Activated B cell treated with CpG ODN at 0.5 μM for 24 hours (primary cell): ENCODE results near the gene VCPKMT. TPM values are rescaled to one million over a fixed set of nuclear protein-coding genes. Genes with fewer than 3 reads are reported as not detected.

ENCODE experiments used
- ATAC-seq: fragments of 200-7000 bp; cut with Tn5 transposase; one replicate; pipeline ENCODE4 v1.10.0; 2021; ENCODE audit warnings: low read depth, mild to moderate bottlenecking, moderate library complexity
- CTCF ChIA-PET: fragments of 350-600 bp; sonication (Branson Sonifier 250); formaldehyde crosslinking; loops from one replicate; lab custom pipeline; 2021; ENCODE audit warnings: antibody characterized with exemption; lab: Charles Lee
- POLR2A ChIA-PET: fragments of 350-600 bp; sonication (Branson Sonifier 250); formaldehyde crosslinking; loops from one replicate; lab custom pipeline; 2021; ENCODE audit warnings: antibody characterized with exemption; lab: Charles Lee
- DNase-seq: peaks from one replicate; pipeline ENCODE4 v3.0.0; 2022
- H3K27ac Mint-ChIP-seq: one replicate; pipeline ENCODE4 v1.8.0; 2020; ENCODE audit warnings: mixed read lengths
- H3K27me3 Mint-ChIP-seq: one replicate; pipeline ENCODE4 v1.8.0; 2021; ENCODE audit warnings: mixed read lengths
- H3K36me3 Mint-ChIP-seq: one replicate; pipeline ENCODE4 v1.8.0; 2021; ENCODE audit warnings: low read depth, mixed read lengths
- H3K4me1 Mint-ChIP-seq: one replicate; pipeline ENCODE4 v1.8.0; 2021; ENCODE audit warnings: mixed read lengths
- H3K4me3 Mint-ChIP-seq: one replicate; pipeline ENCODE4 v1.8.0; 2020; ENCODE audit warnings: mild to moderate bottlenecking, mixed read lengths
- H3K9me3 Mint-ChIP-seq: one replicate; pipeline ENCODE4 v1.8.0; 2020; ENCODE audit warnings: mixed read lengths
- intact Hi-C: fragments of 100-400 bp; cut with micrococcal nuclease; formaldehyde crosslinking; loops from one replicate; pipeline ENCODE4 v1.15.1; 2024
- total RNA-seq: library from RNA; stranded (reverse); gene quantifications from 2 replicates; pipeline ENCODE4 v1.2.3, GENCODE V29; 2022
- TF ChIP-seq, protein P1 (sequence below): fragments of 200-600 bp; IDR thresholded peaks from one replicate; pipeline ENCODE4 v1.8.0; 2022; ENCODE audit warnings: antibody characterized with exemption, mild to moderate bottlenecking

Gene VCPKMT
- total RNA-seq = 19.9 and 20.8 TPM in 2 replicates

DNA sequence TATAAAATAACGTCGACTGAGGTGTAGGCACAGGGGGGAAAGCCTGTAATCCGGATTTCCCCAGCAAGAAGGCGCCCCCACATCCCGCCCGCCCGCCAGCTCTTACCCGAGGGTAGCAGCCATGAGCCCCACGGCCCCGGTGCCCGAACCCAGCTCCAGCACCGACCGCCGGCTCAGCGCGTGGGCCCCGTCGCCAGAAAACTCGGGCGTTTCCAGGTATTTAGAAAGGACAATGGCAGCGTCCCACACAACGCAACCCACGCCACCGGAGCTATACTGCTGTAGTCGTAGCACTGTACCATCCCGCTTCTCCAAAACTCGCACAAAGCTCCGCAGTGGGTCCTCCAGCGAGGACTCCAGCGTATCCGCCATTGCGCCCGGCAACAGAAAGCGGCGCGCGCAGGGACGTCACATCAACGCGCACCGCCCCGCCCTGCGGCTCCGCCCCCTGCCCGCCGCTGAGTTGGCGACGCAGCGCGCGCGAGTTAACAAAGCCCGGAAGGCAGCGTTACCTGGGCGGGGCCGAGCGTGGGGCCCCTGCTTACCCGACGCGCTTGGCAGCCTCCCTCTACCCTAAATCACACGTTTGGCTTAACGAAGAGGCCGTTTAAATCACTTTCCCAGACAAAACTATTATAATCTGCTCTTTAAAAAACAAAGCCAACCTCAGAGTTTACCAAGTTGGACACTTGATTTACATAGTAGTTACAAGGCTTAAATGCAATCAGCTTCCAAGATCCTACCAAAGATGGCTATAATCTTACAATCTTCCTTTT is at the start of gene VCPKMT:
Gene VCPKMT (minus strand): TSS at position 392 of the 776 bp plus-strand sequence. CDS start 20 bp downstream, at position 372.
- peaks cover 52% of the 10 kb centered on the region for H3K36me3 Mint-ChIP-seq
- ChIA-PET POLR2A (interaction anchor here (0.6 to 6.1 kb wide), 32 partner anchors 10 to 530 kb away, joined by 3 to 84 read pairs (median 5); partner anchors contain the start of genes ARF6, DMAC2L, DNAAF2 and KLHDC2), CTCF (interaction anchor here (0.6 to 2.0 kb wide), 8 partner anchors 12 to 264 kb away, joined by 3 to 16 read pairs (median 4); partner anchors contain the start of gene NEMF)
- H3K27ac Mint-ChIP-seq = peak within 1 kb of the TSS; percentile 97
- TF ChIP-seq, protein P1, sequence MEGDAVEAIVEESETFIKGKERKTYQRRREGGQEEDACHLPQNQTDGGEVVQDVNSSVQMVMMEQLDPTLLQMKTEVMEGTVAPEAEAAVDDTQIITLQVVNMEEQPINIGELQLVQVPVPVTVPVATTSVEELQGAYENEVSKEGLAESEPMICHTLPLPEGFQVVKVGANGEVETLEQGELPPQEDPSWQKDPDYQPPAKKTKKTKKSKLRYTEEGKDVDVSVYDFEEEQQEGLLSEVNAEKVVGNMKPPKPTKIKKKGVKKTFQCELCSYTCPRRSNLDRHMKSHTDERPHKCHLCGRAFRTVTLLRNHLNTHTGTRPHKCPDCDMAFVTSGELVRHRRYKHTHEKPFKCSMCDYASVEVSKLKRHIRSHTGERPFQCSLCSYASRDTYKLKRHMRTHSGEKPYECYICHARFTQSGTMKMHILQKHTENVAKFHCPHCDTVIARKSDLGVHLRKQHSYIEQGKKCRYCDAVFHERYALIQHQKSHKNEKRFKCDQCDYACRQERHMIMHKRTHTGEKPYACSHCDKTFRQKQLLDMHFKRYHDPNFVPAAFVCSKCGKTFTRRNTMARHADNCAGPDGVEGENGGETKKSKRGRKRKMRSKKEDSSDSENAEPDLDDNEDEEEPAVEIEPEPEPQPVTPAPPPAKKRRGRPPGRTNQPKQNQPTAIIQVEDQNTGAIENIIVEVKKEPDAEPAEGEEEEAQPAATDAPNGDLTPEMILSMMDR = no peak
- intact Hi-C loops = loop anchor here (1.0 to 10.0 kb wide), 10 partner anchors 114 to 652 kb away; partner anchors contain the start of genes DMAC2L, L2HGDH, MAP4K5 and MGAT2
- H3K4me3 Mint-ChIP-seq = peak within 1 kb of the TSS; percentile 95
- no peaks in the 10 kb centered on the region for H3K9me3 Mint-ChIP-seq
- H3K27me3 Mint-ChIP-seq = no peaks in the 10 kb centered on the region
- ATAC-seq (peak; percentile 96), DNase-seq (peak; percentile 97)
- peaks cover 51% of the 10 kb centered on the region for H3K4me1 Mint-ChIP-seq

DNA sequence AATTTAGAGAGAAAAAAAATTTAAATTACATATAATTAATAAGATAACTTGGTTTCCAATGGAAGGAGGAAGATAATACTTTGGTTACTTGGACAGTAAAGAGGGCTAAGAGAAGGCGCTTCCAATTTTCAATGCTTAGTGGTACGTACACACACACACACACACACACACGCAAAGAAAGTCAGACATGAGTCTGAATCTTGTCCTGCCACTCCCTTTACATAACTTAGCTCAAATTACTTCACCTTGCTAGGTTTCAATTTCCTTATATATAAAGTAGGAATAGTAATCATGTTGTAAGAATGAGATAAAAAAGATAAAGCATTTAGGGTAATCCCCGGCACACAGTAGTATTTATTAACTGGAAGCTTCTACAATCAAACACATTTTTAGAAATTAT is 39.7 kb upstream of the VCPKMT start:
- no peak overlapping the region for H3K4me3 Mint-ChIP-seq
- no peak for ATAC-seq
- peaks cover 44% of the 10 kb centered on the region for H3K36me3 Mint-ChIP-seq
- TF ChIP-seq, protein P1 = no peak
- no peaks in the 10 kb centered on the region for H3K9me3 Mint-ChIP-seq
- DNase-seq = no peak
- ChIA-PET CTCF (no interaction called here), POLR2A (no interaction called here)
- no peaks in the 10 kb centered on the region for H3K27me3 Mint-ChIP-seq
- H3K27ac Mint-ChIP-seq = no peak overlapping the region
- intact Hi-C loops = no loop called here
- peaks cover 4% of the 10 kb centered on the region for H3K4me1 Mint-ChIP-seq

DNA sequence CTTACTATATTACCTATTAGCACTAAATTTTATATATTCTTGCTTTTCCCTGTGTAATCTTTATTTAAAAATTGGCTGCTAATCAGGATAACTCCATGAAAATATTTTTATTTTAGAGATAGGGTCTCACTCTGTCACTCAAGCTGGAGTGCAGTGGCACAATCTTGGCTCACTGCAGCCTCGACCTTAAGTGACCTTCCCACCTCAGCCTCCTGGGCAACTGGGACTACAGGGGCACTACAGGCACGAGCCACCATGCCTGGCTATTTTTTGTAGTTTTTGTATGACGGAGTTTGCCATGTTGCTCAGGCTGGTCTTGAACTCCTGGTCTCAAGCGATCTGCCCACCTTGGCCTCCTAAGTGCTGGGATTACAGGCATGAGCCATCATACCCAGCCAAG is 32.4 kb upstream of the VCPKMT start:
- Mint-ChIP-seq H3K4me1 (peaks cover 4% of the 10 kb centered on the region), H3K27me3 (no peaks in the 10 kb centered on the region), H3K9me3 (no peaks in the 10 kb centered on the region), H3K36me3 (peaks cover 42% of the 10 kb centered on the region), H3K4me3 (no peak overlapping the region), H3K27ac (no peak overlapping the region)
- intact Hi-C loops = no loop called here
- TF ChIP-seq, protein P1 = no peak
- ChIA-PET POLR2A (no interaction called here), CTCF (no interaction called here)
- ATAC-seq = no peak
- DNase-seq = no peak

DNA sequence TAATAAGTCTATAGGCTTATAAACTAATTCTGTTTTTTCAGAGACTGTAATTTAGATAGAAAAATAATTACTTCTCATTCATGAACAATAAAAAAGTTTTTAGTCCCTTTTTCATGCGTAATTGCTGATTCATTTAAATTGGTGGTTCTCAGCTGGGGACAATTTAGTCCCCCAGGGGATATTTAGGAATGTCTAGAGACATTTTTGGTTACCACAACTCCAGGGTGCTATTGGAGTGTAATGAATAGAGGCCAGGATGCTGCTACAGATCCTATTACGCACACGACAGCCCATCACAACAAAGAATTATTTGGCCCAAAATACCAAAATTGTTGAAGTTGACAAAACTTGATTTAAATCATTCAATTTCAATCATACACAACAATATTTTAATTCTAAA is 22.8 kb upstream of the VCPKMT start:
- Mint-ChIP-seq H3K36me3 (peaks cover 8% of the 10 kb centered on the region), H3K9me3 (no peaks in the 10 kb centered on the region), H3K27me3 (no peaks in the 10 kb centered on the region), H3K4me3 (no peak overlapping the region), H3K27ac (no peak overlapping the region), H3K4me1 (no peaks in the 10 kb centered on the region)
- TF ChIP-seq, protein P1 = no peak
- intact Hi-C loops = no loop called here
- DNase-seq = no peak
- ChIA-PET POLR2A (no interaction called here), CTCF (interaction anchor here (0.9 kb wide), 1 partner anchor 23 kb away, joined by 4 read pairs; the partner anchor contains the start of gene VCPKMT)
- no peak for ATAC-seq

DNA sequence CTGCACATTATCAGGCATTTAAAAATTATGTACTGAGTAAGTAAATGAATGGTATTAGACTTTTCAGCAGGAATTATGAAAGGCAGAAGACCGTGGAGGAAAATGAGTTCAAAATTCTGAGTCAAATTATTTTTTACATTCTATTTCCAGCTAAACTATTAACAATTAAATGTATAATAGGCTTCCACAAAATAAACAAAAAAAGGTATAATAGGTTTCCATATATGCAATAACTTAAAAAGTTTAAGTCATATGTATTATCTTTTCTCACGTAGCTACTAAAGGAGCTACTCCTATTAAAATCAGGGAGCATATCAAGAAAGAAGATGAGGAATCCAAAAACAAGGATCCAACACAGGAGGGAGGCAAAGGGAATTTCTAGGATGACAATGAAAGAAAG is 11.4 kb upstream of the VCPKMT start:
- Mint-ChIP-seq H3K4me1 (no peaks in the 10 kb centered on the region), H3K36me3 (peaks cover 62% of the 10 kb centered on the region), H3K27me3 (no peaks in the 10 kb centered on the region), H3K4me3 (no peak overlapping the region), H3K27ac (no peak overlapping the region), H3K9me3 (no peaks in the 10 kb centered on the region)
- POLR2A ChIA-PET = interaction anchor here (0.6 kb wide), 1 partner anchor 188 kb away, joined by 10 read pairs; no protein-coding TSS in a partner anchor
- CTCF ChIA-PET = interaction anchor here (0.6 kb wide), 1 partner anchor 280 kb away, joined by 3 read pairs; no protein-coding TSS in a partner anchor
- no peak for ATAC-seq
- no peak for DNase-seq
- TF ChIP-seq, protein P1 = no peak
- intact Hi-C loops = no loop called here
